Panc1 (cell line): ENCODE data around the gene CYP27B1. TPM values are rescaled to one million over a fixed set of nuclear protein-coding genes. Genes with fewer than 3 reads are reported as not detected.

Experiments used
- ATAC-seq: fragments of 200-7000 bp; cut with Tn5 transposase; 2 replicates; pipeline ENCODE4 v1.9.1; 2020; ENCODE audit warnings: mild to moderate bottlenecking, moderate library complexity
- BruUV-seq: library from RNA; stranded (reverse); fragments of 400-500 nt; replicated peaks from 2 replicates; lab custom pipeline; 2021; lab: Mats Ljungman, UMichigan
- CTCF ChIA-PET: fragments of 300-600 bp; sonication (Branson Sonifier 250); formaldehyde crosslinking; loops from one replicate; lab custom pipeline; 2022; ENCODE audit warnings: antibody characterized with exemption; lab: Charles Lee
- POLR2A ChIA-PET: fragments of 300-600 bp; sonication (Branson Sonifier 250); formaldehyde crosslinking; loops from one replicate; lab custom pipeline; 2022; ENCODE audit warnings: antibody characterized with exemption; lab: Charles Lee
- DNase-seq: peaks from one replicate; pipeline ENCODE4 v3.0.0-alpha.2; 2010; ENCODE audit warnings: low read depth, low spot score
- H3K27ac ChIP-seq: 2 replicates; pipeline ENCODE4 v1.5.1; 2011; ENCODE audit warnings: mild to moderate bottlenecking, low read length, inconsistent platforms
- H3K27me3 ChIP-seq: fragments of 200-500 bp; sonication (Bioruptor generic); 2 replicates; pipeline ENCODE4 v1.6.0; 2014; ENCODE audit warnings: low read length, inconsistent platforms; ENCODE audit not compliant: control insufficient read depth, insufficient read depth
- H3K36me3 ChIP-seq: fragments of 200-500 bp; sonication (Bioruptor generic); 2 replicates; pipeline ENCODE4 v1.5.1; 2014; ENCODE audit warnings: inconsistent platforms, mild to moderate bottlenecking, low read length, moderate library complexity; ENCODE audit not compliant: control insufficient read depth, insufficient read depth
- H3K4me1 ChIP-seq: 2 replicates; pipeline ENCODE4 v1.5.1; 2011; ENCODE audit warnings: inconsistent platforms, mild to moderate bottlenecking, low read length, moderate library complexity; ENCODE audit not compliant: control insufficient read depth, insufficient read depth
- H3K4me3 ChIP-seq, 2 experiments: 2 replicates each; pipeline ENCODE4 v1.5.1; 2011 to 2012; ENCODE audit warnings: low read depth in 2 of 2, low read length in 2 of 2, mild to moderate bottlenecking in 2 of 2, inconsistent platforms in 1 of 2, moderate library complexity in 1 of 2
- H3K9me3 ChIP-seq: fragments of 200-500 bp; sonication (Bioruptor generic); 2 replicates; pipeline ENCODE4 v1.5.1; 2014; ENCODE audit warnings: low read depth, mild to moderate bottlenecking, inconsistent platforms, low read length, moderate library complexity; ENCODE audit not compliant: control insufficient read depth, insufficient read depth
- POLR2AphosphoS5 ChIP-seq: IDR thresholded peaks from 2 replicates; pipeline ENCODE4 v1.6.1; 2012; ENCODE audit warnings: mild to moderate bottlenecking, low read depth, low read length, moderate library complexity
- SIN3A ChIP-seq: IDR thresholded peaks from 2 replicates; pipeline ENCODE4 v1.6.1; 2012; ENCODE audit warnings: low read depth, mild to moderate bottlenecking, low read length, moderate library complexity, borderline replicate concordance; ENCODE audit not compliant: insufficient read depth
- TCF7L2 ChIP-seq: IDR thresholded peaks from 2 replicates; pipeline ENCODE4 v1.6.1; 2011; ENCODE audit warnings: mild to moderate bottlenecking, low read depth, low read length, inconsistent platforms
- in situ Hi-C: cut with HindIII; loops from 2 replicates; pipeline ENCODE4 v1.10.0; 2016; ENCODE audit warnings: low sequenced_read_pairs, low pct_unique_long_range_greater_than_20kb
- intact Hi-C: fragments of 100-400 bp; cut with micrococcal nuclease; formaldehyde crosslinking; loops from one replicate; pipeline ENCODE4 v1.10.0; 2022; ENCODE audit not compliant: unreplicated experiment
- total RNA-seq: library from RNA; stranded (reverse); gene quantifications from one replicate; pipeline ENCODE4 v1.2.1, GENCODE V29; 2021; ENCODE audit not compliant: unreplicated experiment
- TF ChIP-seq, protein P1 (sequence below), 2 experiments: IDR thresholded peaks; 2 replicates each; pipeline ENCODE4 v1.6.1; 2011 to 2012; ENCODE audit warnings: low read depth in 2 of 2, control low read depth in 1 of 2, low read length in 1 of 2, mild to moderate bottlenecking in 1 of 2, moderate library complexity in 1 of 2; ENCODE audit not compliant: insufficient read depth in 1 of 2
- TF ChIP-seq, protein P2 (sequence below): fragments of 450-650 bp; IDR thresholded peaks from 2 replicates; pipeline ENCODE4 v1.5.1; 2017; ENCODE audit warnings: mild to moderate bottlenecking

Gene CYP27B1
- total RNA-seq, 1 experiment from 2014 or later = 4.0 TPM

DNA sequence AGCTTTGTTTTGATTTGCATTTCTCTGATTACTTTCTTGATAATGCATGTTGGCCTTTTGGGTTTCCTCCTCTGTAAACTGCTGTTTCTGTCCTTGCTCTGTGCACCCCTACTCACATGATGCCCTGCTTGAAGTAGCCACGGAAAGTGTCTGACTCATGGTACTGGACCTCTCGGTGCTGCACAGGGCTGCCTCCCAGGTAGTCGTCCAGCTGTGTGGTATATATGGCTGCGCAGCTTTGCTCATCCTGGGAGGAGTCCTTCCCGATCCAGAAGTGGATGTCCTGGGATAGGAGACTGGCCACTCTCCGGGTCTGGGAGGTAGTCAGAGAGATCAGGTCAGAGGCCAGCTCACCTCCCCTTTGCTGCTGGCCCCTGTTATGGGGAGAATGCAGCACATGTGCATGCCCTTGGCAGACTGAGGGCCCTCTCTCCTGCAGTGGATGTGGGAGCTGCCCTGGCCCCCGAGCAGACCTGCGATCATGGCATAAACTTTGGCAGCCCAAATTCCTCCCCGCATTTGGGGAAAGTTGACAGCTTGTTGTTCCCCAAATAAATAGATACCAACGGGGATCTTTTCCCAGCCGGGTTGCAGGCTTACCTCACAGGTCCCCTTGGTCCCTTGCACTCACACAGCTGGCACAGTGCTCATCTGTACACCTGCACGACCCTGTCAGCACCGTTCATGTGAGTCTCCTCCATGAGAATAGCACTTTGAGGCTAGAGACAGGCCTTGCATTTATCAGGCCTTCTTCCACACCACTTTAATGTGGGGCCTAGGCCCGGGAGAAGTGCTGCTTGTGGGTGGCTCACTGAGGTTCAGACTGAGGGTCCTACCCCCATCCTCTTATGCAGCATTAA, 46.5 kb upstream of the CYP27B1 start:
- no TSS peak for BruUV-seq
- Histone ChIP-seq H3K27me3 (no peaks in the 10 kb centered on the region), H3K4me3 (no peak overlapping the region), H3K4me1 (no peaks in the 10 kb centered on the region), H3K27ac (no peak overlapping the region), H3K36me3 (no peaks in the 10 kb centered on the region), H3K9me3 (no peaks in the 10 kb centered on the region)
- ChIA-PET POLR2A (interaction anchor here (0.6 kb wide), 1 partner anchor 1107 kb away, joined by 8 read pairs; no protein-coding TSS in a partner anchor), CTCF (interaction anchor here (0.5 to 1.1 kb wide), 2 partner anchors 11 to 230 kb away, joined by 3 to 4 read pairs; no protein-coding TSS in a partner anchor)
- TF ChIP-seq TCF7L2 = no peak
- TF ChIP-seq, protein P1, sequence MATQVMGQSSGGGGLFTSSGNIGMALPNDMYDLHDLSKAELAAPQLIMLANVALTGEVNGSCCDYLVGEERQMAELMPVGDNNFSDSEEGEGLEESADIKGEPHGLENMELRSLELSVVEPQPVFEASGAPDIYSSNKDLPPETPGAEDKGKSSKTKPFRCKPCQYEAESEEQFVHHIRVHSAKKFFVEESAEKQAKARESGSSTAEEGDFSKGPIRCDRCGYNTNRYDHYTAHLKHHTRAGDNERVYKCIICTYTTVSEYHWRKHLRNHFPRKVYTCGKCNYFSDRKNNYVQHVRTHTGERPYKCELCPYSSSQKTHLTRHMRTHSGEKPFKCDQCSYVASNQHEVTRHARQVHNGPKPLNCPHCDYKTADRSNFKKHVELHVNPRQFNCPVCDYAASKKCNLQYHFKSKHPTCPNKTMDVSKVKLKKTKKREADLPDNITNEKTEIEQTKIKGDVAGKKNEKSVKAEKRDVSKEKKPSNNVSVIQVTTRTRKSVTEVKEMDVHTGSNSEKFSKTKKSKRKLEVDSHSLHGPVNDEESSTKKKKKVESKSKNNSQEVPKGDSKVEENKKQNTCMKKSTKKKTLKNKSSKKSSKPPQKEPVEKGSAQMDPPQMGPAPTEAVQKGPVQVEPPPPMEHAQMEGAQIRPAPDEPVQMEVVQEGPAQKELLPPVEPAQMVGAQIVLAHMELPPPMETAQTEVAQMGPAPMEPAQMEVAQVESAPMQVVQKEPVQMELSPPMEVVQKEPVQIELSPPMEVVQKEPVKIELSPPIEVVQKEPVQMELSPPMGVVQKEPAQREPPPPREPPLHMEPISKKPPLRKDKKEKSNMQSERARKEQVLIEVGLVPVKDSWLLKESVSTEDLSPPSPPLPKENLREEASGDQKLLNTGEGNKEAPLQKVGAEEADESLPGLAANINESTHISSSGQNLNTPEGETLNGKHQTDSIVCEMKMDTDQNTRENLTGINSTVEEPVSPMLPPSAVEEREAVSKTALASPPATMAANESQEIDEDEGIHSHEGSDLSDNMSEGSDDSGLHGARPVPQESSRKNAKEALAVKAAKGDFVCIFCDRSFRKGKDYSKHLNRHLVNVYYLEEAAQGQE (IDR thresholded peaks at IDR 0.05; ENCODE audit: insufficient read depth in 1 of 2, low read depth in 2 of 2, low read length in 1 of 2) = no peak
- TF ChIP-seq, protein P2, sequence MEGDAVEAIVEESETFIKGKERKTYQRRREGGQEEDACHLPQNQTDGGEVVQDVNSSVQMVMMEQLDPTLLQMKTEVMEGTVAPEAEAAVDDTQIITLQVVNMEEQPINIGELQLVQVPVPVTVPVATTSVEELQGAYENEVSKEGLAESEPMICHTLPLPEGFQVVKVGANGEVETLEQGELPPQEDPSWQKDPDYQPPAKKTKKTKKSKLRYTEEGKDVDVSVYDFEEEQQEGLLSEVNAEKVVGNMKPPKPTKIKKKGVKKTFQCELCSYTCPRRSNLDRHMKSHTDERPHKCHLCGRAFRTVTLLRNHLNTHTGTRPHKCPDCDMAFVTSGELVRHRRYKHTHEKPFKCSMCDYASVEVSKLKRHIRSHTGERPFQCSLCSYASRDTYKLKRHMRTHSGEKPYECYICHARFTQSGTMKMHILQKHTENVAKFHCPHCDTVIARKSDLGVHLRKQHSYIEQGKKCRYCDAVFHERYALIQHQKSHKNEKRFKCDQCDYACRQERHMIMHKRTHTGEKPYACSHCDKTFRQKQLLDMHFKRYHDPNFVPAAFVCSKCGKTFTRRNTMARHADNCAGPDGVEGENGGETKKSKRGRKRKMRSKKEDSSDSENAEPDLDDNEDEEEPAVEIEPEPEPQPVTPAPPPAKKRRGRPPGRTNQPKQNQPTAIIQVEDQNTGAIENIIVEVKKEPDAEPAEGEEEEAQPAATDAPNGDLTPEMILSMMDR = no peak
- TF ChIP-seq POLR2AphosphoS5 = no peak
- intact Hi-C loops (no loop called here), in situ Hi-C loops (no loop called here)
- DNase-seq (no peak), ATAC-seq (no peak)

- CTCF ChIA-PET = interaction anchor here (0.5 kb wide), 1 partner anchor 21 kb away, joined by 7 read pairs; no protein-coding TSS in a partner anchor
Measured at GRCh38 chr12:57811028-57811755, 44.3 kb upstream of the CYP27B1 start.

More at GRCh38 chr12:57811028-57811755, 44.3 kb upstream of the CYP27B1 start:
- no peak for ATAC-seq
- BruUV-seq = no TSS peak
- no peaks in the 10 kb centered on the region for H3K4me1 ChIP-seq
- H3K4me3 ChIP-seq = no peak overlapping the region
- in situ Hi-C loops = no loop called here
- no peaks in the 10 kb centered on the region for H3K36me3 ChIP-seq
- no peak for TF ChIP-seq SIN3A
- TF ChIP-seq POLR2AphosphoS5 = no peak
- TF ChIP-seq, protein P1 (IDR thresholded peaks at IDR 0.05; ENCODE audit: insufficient read depth in 1 of 2, low read depth in 2 of 2, low read length in 1 of 2) = no peak
- TF ChIP-seq TCF7L2 = no peak
- TF ChIP-seq, protein P2 = no peak
- POLR2A ChIA-PET = interaction anchor here (0.7 kb wide), 1 partner anchor 10 kb away, joined by 3 read pairs; no protein-coding TSS in a partner anchor
- DNase-seq = no peak
- H3K27me3 ChIP-seq = no peaks in the 10 kb centered on the region
- intact Hi-C loops = no loop called here
- H3K27ac ChIP-seq = no peak overlapping the region
- no peaks in the 10 kb centered on the region for H3K9me3 ChIP-seq
